Activated naive CD8-positive, alpha-beta T cell treated with anti-CD3 and anti-CD28 coated beads, Interleukin-2, amount 50 U/mL, for 16 hours (primary cell): Measurements from ENCODE around the gene GUCA1A.

ENCODE experiments used
- DNase-seq: peaks from one replicate; pipeline ENCODE4 v3.0.0-alpha.2; 2020; ENCODE audit warnings: low read depth, low spot score

GUCA1A gene

GRCh38 chr6:42173101-42173500, at the start of gene GUCA1A:
Gene GUCA1A, plus strand, starts transcription at chr6:42173364. Its CDS starts 250 bp downstream, at chr6:42173614.
- no peak for DNase-seq

- no peak for DNase-seq
These were observed 49.6 kb upstream of the GUCA1A start for GRCh38 chr6:42123379-42124103.

GRCh38 chr6:42124223-42124836, 48.8 kb upstream of the GUCA1A start:
- DNase-seq, result no peak

- no peak for DNase-seq
These were observed 47.9 kb upstream of the GUCA1A start for GRCh38 chr6:42125231-42125630.

GRCh38 chr6:42125663-42126062, 47.5 kb upstream of the GUCA1A start:
- DNase-seq, result no peak

GRCh38 chr6:42128460-42129359, 44.5 kb upstream of the GUCA1A start:
- DNase-seq, result no peak

- no peak for DNase-seq
These were observed 43.8 kb upstream of the GUCA1A start for GRCh38 chr6:42129360-42129676.

- DNase-seq, result no peak
These were observed 41.6 kb upstream of the GUCA1A start for GRCh38 chr6:42131531-42131930.

GRCh38 chr6:42133926-42134325, 39.2 kb upstream of the GUCA1A start:
- no peak for DNase-seq

- no peak for DNase-seq
These were observed 38.0 kb upstream of the GUCA1A start for GRCh38 chr6:42135161-42135560.

- DNase-seq, result no peak
These were observed 37.4 kb upstream of the GUCA1A start for GRCh38 chr6:42135722-42136121.

- no peak for DNase-seq
These were observed 36.5 kb upstream of the GUCA1A start for GRCh38 chr6:42136508-42137193.

- DNase-seq, result no peak
These were observed 35.9 kb upstream of the GUCA1A start for GRCh38 chr6:42137194-42137753.

GRCh38 chr6:42138190-42138589, 35.0 kb upstream of the GUCA1A start:
- DNase-seq, result no peak

GRCh38 chr6:42138630-42139619, 34.2 kb upstream of the GUCA1A start:
- DNase-seq, result no peak

- no peak for DNase-seq
These were observed 33.1 kb upstream of the GUCA1A start for GRCh38 chr6:42140032-42140431.

- DNase-seq, result no peak
These were observed 32.2 kb upstream of the GUCA1A start for GRCh38 chr6:42140756-42141602.

- no peak for DNase-seq
These were observed 31.5 kb upstream of the GUCA1A start for GRCh38 chr6:42141603-42142117.

GRCh38 chr6:42142118-42142835, 30.9 kb upstream of the GUCA1A start, which contains the start of gene C6orf132:
Gene C6orf132, minus strand, starts transcription at chr6:42142620. Its CDS starts 176 bp downstream, at chr6:42142444.
- DNase-seq, result no peak
